ENCODE results near the gene CDC27.
"Not testable (repeated sequence)": the region's sequence is repeated elsewhere in the genome, so short reads cannot be mapped to it uniquely, and the experiment has no call there.

Gene CDC27

DNA sequence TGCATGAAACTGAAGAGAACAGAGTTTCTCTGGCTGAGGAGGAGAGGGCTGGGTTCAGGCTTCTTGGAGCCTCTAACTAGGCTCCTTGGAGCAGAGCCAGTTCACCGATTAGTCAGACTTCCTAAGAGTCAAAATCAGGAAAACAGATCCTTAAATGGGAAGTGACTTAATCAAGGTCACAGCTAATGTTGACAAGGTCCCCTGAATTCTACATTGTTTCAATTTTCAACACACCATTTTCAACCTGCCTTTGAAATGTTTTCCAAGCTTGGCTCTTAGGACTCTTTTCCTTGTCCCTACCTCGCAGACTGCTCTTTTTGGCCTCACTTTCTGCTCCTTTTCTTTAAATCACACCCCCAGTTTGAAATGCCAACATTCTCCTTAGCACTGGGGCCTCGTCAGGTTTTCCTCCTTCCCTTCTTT is 36.4 kb upstream of the CDC27 start:
- Histone ChIP-seq H3K9ac (ENCODE audit: low read length) (peak overlapping the region; percentile 81), H3K18ac (ENCODE audit: low read depth in 1 of 2, low read length in 2 of 2) (peak overlapping the region in 1 of 2 experiments; percentile 85), H4K91ac (ENCODE audit: low read length) (no peak overlapping the region), H2BK120ac (ENCODE audit: low read depth, low read length) (peak overlapping the region; percentile 35), H4K8ac (ENCODE audit: low read length) (no peak overlapping the region), H2AK5ac (ENCODE audit: low read length, severe bottlenecking) (no peak overlapping the region), H3K79me1 (replicated peaks; ENCODE audit: low read length, poor library complexity, severe bottlenecking) (no peaks in the 10 kb centered on the region), H3K27ac (ENCODE audit: low read length, poor library complexity, severe bottlenecking) (peak overlapping the region; percentile 86), H3K4me1 (ENCODE audit: control insufficient read depth, insufficient read depth, low read depth, low read length) (peaks cover 6% of the 10 kb centered on the region), H2AFZ (ENCODE audit: low read depth, low read length) (no peak overlapping the region), H3K36me3 (ENCODE audit: control insufficient read depth in 1 of 2, insufficient read depth in 2 of 2, low read depth in 1 of 2, low read length in 2 of 2) (no peaks in the 10 kb centered on the region), H2BK12ac (ENCODE audit: low read length in 2 of 2) (peak overlapping the region in 1 of 2 experiments; percentile 78), H3K4ac (ENCODE audit: low read depth in 1 of 2, low read length in 2 of 2) (peak overlapping the region in 1 of 2 experiments; percentile 57), H2BK5ac (ENCODE audit: low read depth, low read length, poor library complexity, severe bottlenecking) (no peak overlapping the region), H2BK15ac (ENCODE audit: low read depth, poor library complexity, severe bottlenecking) (no peak overlapping the region), H3K4me3 (ENCODE audit: insufficient read depth in 1 of 2, low read depth in 1 of 2, low read length in 2 of 2) (peak overlapping the region in 1 of 2 experiments; percentile 28), H3K14ac (ENCODE audit: low read length in 2 of 2) (no peak overlapping the region), H3K27me3 (ENCODE audit: control insufficient read depth in 1 of 2, insufficient read depth in 1 of 2, low read length in 2 of 2) (no peaks in the 10 kb centered on the region), H3K4me2 (ENCODE audit: low read length, poor library complexity, severe bottlenecking) (no peak overlapping the region), H3K9me3 (ENCODE audit: control insufficient read depth, low read length) (no peaks in the 10 kb centered on the region), H3K23ac (ENCODE audit: low read length in 2 of 2) (no peak overlapping the region)
- peak; percentile 91 for DNase-seq
- WGBS = 18% methylated on average over 2 of the region's 3 CpGs

DNA sequence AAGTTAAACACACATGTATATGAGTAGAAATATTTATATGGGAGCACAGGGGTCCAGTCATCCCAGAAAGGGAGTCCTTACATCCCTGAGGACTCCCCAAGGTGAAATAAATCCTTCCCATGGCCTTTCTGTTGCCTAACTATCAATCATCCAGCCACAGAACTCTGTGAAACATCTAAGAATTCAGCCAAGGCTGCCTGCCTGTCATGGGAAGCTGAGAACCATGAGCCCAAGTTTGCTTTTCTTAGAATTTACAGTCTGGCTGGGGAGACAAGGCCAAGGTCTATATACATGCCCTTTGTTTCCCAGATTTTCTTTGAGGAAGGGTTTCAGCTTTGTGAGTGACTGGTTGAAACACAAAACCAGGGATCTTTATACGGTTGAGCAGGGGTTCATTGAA is 35.9 kb upstream of the CDC27 start:
- 56% methylated on average over 1 of the region's 1 CpG for WGBS

DNA sequence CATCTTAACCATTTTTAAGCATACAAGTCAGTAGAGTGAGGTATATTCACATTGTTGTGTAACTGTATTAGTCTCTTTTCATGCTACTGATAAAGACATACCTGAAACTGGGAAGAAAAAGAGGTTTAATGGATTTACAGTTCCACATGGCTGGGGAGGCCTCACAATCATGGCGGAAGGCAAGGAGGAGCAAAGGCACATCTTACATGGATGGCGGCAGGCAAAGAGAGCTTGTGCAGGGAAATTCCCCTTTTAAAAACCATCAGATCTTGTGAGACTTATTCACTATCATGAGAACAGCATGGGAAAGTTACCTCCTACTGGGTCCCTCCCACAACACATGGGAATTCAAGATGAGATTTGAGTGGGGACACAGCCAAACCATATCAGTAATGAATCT is 35.0 kb upstream of the CDC27 start:
- not testable (repeated sequence) for H3K18ac ChIP-seq (ENCODE audit: low read depth in 1 of 2, low read length in 2 of 2); H2BK12ac ChIP-seq (ENCODE audit: low read length in 2 of 2); H3K27me3 ChIP-seq (ENCODE audit: control insufficient read depth in 1 of 2, insufficient read depth in 1 of 2, low read length in 2 of 2); H2AFZ ChIP-seq (ENCODE audit: low read depth, low read length); H4K8ac ChIP-seq (ENCODE audit: low read length); H3K4me1 ChIP-seq (ENCODE audit: control insufficient read depth, insufficient read depth, low read depth, low read length); H3K4me2 ChIP-seq (ENCODE audit: low read length, poor library complexity, severe bottlenecking); H4K91ac ChIP-seq (ENCODE audit: low read length); H3K4ac ChIP-seq (ENCODE audit: low read depth in 1 of 2, low read length in 2 of 2); H2BK120ac ChIP-seq (ENCODE audit: low read depth, low read length); H3K23ac ChIP-seq (ENCODE audit: low read length in 2 of 2); H3K14ac ChIP-seq (ENCODE audit: low read length in 2 of 2); H2BK15ac ChIP-seq (ENCODE audit: low read depth, poor library complexity, severe bottlenecking); DNase-seq; H3K27ac ChIP-seq (ENCODE audit: low read length, poor library complexity, severe bottlenecking); H3K36me3 ChIP-seq (ENCODE audit: control insufficient read depth in 1 of 2, insufficient read depth in 2 of 2, low read depth in 1 of 2, low read length in 2 of 2); H3K9ac ChIP-seq (ENCODE audit: low read length); H2AK5ac ChIP-seq (ENCODE audit: low read length, severe bottlenecking); H2BK5ac ChIP-seq (ENCODE audit: low read depth, low read length, poor library complexity, severe bottlenecking); H3K79me1 ChIP-seq (replicated peaks; ENCODE audit: low read length, poor library complexity, severe bottlenecking); H3K9me3 ChIP-seq (ENCODE audit: control insufficient read depth, low read length); H3K4me3 ChIP-seq (ENCODE audit: insufficient read depth in 1 of 2, low read depth in 1 of 2, low read length in 2 of 2)
- WGBS = 100% methylated on average over 2 of the region's 2 CpGs

More for the DNA sequence above, 35.9 kb upstream of the CDC27 start:
- Histone ChIP-seq H2BK5ac (ENCODE audit: low read depth, low read length, poor library complexity, severe bottlenecking) (no peak overlapping the region), H3K79me1 (replicated peaks; ENCODE audit: low read length, poor library complexity, severe bottlenecking) (no peaks in the 10 kb centered on the region), H4K8ac (ENCODE audit: low read length) (peak overlapping the region; percentile 71), H3K14ac (ENCODE audit: low read length in 2 of 2) (no peak overlapping the region), H3K4ac (ENCODE audit: low read depth in 1 of 2, low read length in 2 of 2) (peak overlapping the region; percentile 54 to 57), H3K4me3 (ENCODE audit: insufficient read depth in 1 of 2, low read depth in 1 of 2, low read length in 2 of 2) (no peak overlapping the region), H3K18ac (ENCODE audit: low read depth in 1 of 2, low read length in 2 of 2) (peak overlapping the region; percentile 54 to 85), H3K4me1 (ENCODE audit: control insufficient read depth, insufficient read depth, low read depth, low read length) (peaks cover 5% of the 10 kb centered on the region), H2BK12ac (ENCODE audit: low read length in 2 of 2) (peak overlapping the region; percentile 68 to 78), H2AK5ac (ENCODE audit: low read length, severe bottlenecking) (peak overlapping the region; percentile 79), H3K36me3 (ENCODE audit: control insufficient read depth in 1 of 2, insufficient read depth in 2 of 2, low read depth in 1 of 2, low read length in 2 of 2) (no peaks in the 10 kb centered on the region), H2BK120ac (ENCODE audit: low read depth, low read length) (peak overlapping the region; percentile 50), H3K9me3 (ENCODE audit: control insufficient read depth, low read length) (no peaks in the 10 kb centered on the region), H4K91ac (ENCODE audit: low read length) (no peak overlapping the region), H2BK15ac (ENCODE audit: low read depth, poor library complexity, severe bottlenecking) (no peak overlapping the region), H3K4me2 (ENCODE audit: low read length, poor library complexity, severe bottlenecking) (no peak overlapping the region), H3K9ac (ENCODE audit: low read length) (peak overlapping the region; percentile 81), H3K27ac (ENCODE audit: low read length, poor library complexity, severe bottlenecking) (peak overlapping the region; percentile 86), H3K23ac (ENCODE audit: low read length in 2 of 2) (no peak overlapping the region), H3K27me3 (ENCODE audit: control insufficient read depth in 1 of 2, insufficient read depth in 1 of 2, low read length in 2 of 2) (no peaks in the 10 kb centered on the region), H2AFZ (ENCODE audit: low read depth, low read length) (no peak overlapping the region)
- DNase-seq = peak; percentile 56

DNA sequence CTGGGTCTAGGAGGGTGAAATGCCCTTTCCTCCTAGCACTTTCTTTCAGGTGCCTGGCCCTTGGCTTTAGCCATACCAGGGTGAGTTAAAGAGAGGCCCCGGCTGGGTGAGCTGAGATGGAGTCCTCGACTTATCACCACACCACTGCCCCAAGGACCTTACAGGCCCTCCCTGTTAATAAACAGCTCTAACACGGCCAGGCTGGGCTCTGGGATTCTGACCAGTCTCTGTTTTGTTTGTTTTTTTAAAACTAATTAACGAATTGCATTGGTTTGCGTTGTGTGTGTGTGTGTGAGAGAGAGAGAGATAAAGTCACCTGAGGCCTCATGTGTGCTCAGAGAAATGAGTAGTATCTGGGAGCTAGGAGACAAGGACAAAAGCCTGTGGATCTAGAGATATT is 34.4 kb upstream of the CDC27 start:
- Histone ChIP-seq H3K9ac (ENCODE audit: low read length) (no peak overlapping the region), H2BK5ac (ENCODE audit: low read depth, low read length, poor library complexity, severe bottlenecking) (no peak overlapping the region), H3K14ac (ENCODE audit: low read length in 2 of 2) (no peak overlapping the region), H3K23ac (ENCODE audit: low read length in 2 of 2) (no peak overlapping the region), H2BK15ac (ENCODE audit: low read depth, poor library complexity, severe bottlenecking) (peak overlapping the region; percentile 37), H3K4me3 (ENCODE audit: insufficient read depth in 1 of 2, low read depth in 1 of 2, low read length in 2 of 2) (no peak overlapping the region), H2BK120ac (ENCODE audit: low read depth, low read length) (no peak overlapping the region), H3K27ac (ENCODE audit: low read length, poor library complexity, severe bottlenecking) (no peak overlapping the region), H2AK5ac (ENCODE audit: low read length, severe bottlenecking) (peak overlapping the region; percentile 43), H2AFZ (ENCODE audit: low read depth, low read length) (no peak overlapping the region), H3K4me1 (ENCODE audit: control insufficient read depth, insufficient read depth, low read depth, low read length) (peaks cover 5% of the 10 kb centered on the region), H4K91ac (ENCODE audit: low read length) (no peak overlapping the region), H3K4ac (ENCODE audit: low read depth in 1 of 2, low read length in 2 of 2) (peak overlapping the region in 1 of 2 experiments; percentile 0), H3K18ac (ENCODE audit: low read depth in 1 of 2, low read length in 2 of 2) (peak overlapping the region in 1 of 2 experiments; percentile 79), H4K8ac (ENCODE audit: low read length) (no peak overlapping the region), H3K9me3 (ENCODE audit: control insufficient read depth, low read length) (no peaks in the 10 kb centered on the region), H3K27me3 (ENCODE audit: control insufficient read depth in 1 of 2, insufficient read depth in 1 of 2, low read length in 2 of 2) (no peaks in the 10 kb centered on the region), H3K79me1 (replicated peaks; ENCODE audit: low read length, poor library complexity, severe bottlenecking) (no peaks in the 10 kb centered on the region), H3K36me3 (ENCODE audit: control insufficient read depth in 1 of 2, insufficient read depth in 2 of 2, low read depth in 1 of 2, low read length in 2 of 2) (no peaks in the 10 kb centered on the region), H2BK12ac (ENCODE audit: low read length in 2 of 2) (peak overlapping the region; percentile 8 to 35), H3K4me2 (ENCODE audit: low read length, poor library complexity, severe bottlenecking) (no peak overlapping the region)
- no peak for DNase-seq
- WGBS = 67% methylated on average over 5 of the region's 5 CpGs
